NCI-H2081 treated with DMSO at 0.1 percent for 48 hours (cell line): Measurements from ENCODE around the gene HVCN1.

ENCODE experiments used
- DNase-seq: peaks from one replicate; lab custom pipeline; 2025; lab: John Stamatoyannopoulos, UW

Gene HVCN1

GRCh38 chr12:110699591-110700445 lies 10.9 kb upstream of the HVCN1 start:
- no peak for DNase-seq

- no peak for DNase-seq
Observed at GRCh38 chr12:110698171-110698902, 9.4 kb upstream of the HVCN1 start.

GRCh38 chr12:110697236-110697635 lies 8.3 kb upstream of the HVCN1 start:
- DNase-seq, result no peak

GRCh38 chr12:110696283-110696682 lies 7.4 kb upstream of the HVCN1 start:
- DNase-seq, result no peak

GRCh38 chr12:110694330-110694901 lies 5.5 kb upstream of the HVCN1 start:
- DNase-seq, result no peak

- no peak for DNase-seq
Observed at GRCh38 chr12:110693731-110694130, 4.8 kb upstream of the HVCN1 start.

- DNase-seq, result no peak
Observed at GRCh38 chr12:110690127-110690430, 1.2 kb upstream of the HVCN1 start.

GRCh38 chr12:110689281-110690126 lies 589 bp upstream of the HVCN1 start:
- no peak for DNase-seq

GRCh38 chr12:110687396-110688169 lies 1.3 kb downstream of the HVCN1 start:
- DNase-seq, result no peak

GRCh38 chr12:110686294-110686903 lies 2.5 kb downstream of the HVCN1 start:
- DNase-seq, result no peak

- no peak for DNase-seq
Observed at GRCh38 chr12:110684312-110684836, 4.5 kb downstream of the HVCN1 start.

GRCh38 chr12:110683888-110684287 lies 5.0 kb downstream of the HVCN1 start:
- no peak for DNase-seq

- DNase-seq, result no peak
Observed at GRCh38 chr12:110680032-110680431, 8.9 kb downstream of the HVCN1 start.

GRCh38 chr12:110679201-110679600 lies 9.7 kb downstream of the HVCN1 start:
- DNase-seq, result no peak

- no peak for DNase-seq
Observed at GRCh38 chr12:110677982-110678381, 10.9 kb downstream of the HVCN1 start.

- DNase-seq, result no peak
Observed at GRCh38 chr12:110677206-110677911, 11.6 kb downstream of the HVCN1 start.

- no peak for DNase-seq
Observed at GRCh38 chr12:110676171-110676570, 12.7 kb downstream of the HVCN1 start.

- DNase-seq, result no peak
Observed at GRCh38 chr12:110670161-110670701, 18.7 kb downstream of the HVCN1 start.

- DNase-seq, result no peak
Observed at GRCh38 chr12:110669193-110669502, 19.8 kb downstream of the HVCN1 start.
